Testis (tissue), 2 donors: ENCODE measurements around the gene COBL.

Source experiments
- CTCF ChIP-seq, 3 experiments: fragments of 450-650 bp in 2 of 3; fragments of 200-600 bp in 1 of 3; sonication (generic) in 1 of 3; IDR thresholded peaks; one replicate each; pipeline ENCODE4 v1.5.1; 2016 to 2019; ENCODE audit warnings: antibody characterized with exemption in 3 of 3, mild to moderate bottlenecking in 2 of 3, moderate library complexity in 1 of 3
- POLR2A ChIP-seq: fragments of 450-650 bp; IDR thresholded peaks from one replicate; pipeline ENCODE4 v1.6.1; 2017; ENCODE audit warnings: antibody characterized with exemption, mild to moderate bottlenecking, moderate library complexity

- TF ChIP-seq POLR2A (no peak), CTCF (IDR thresholded peaks at IDR 0.05) (no peak)
Measured at GRCh38 chr7:51045319-51046102, 271.1 kb downstream of the COBL start.
